GM20431 (cell line): ENCODE data around the gene SEBOX.

Experiments used
- in situ Hi-C: fragments of 300-500 bp; cut with MseI, MboI; formaldehyde crosslinking; loops from one replicate; pipeline ENCODE4 v1.15.0; 2020; ENCODE audit warnings: low sequenced_read_pairs; ENCODE audit not compliant: unreplicated experiment

SEBOX gene

GRCh38 chr17:28394337-28395116, 29.5 kb upstream of the SEBOX start:
- in situ Hi-C loops = no loop called here

- in situ Hi-C loops = no loop called here
These were observed 27.5 kb upstream of the SEBOX start for GRCh38 chr17:28392491-28392890.

GRCh38 chr17:28391401-28391800, 26.4 kb upstream of the SEBOX start:
- in situ Hi-C loops = no loop called here

- in situ Hi-C loops = no loop called here
These were observed 26.0 kb upstream of the SEBOX start for GRCh38 chr17:28390984-28391383.

GRCh38 chr17:28390563-28390962, 25.6 kb upstream of the SEBOX start:
- in situ Hi-C loops = no loop called here

- in situ Hi-C loops = no loop called here
These were observed 25.1 kb upstream of the SEBOX start for GRCh38 chr17:28390141-28390540.

- in situ Hi-C loops = no loop called here
These were observed 23.1 kb upstream of the SEBOX start for GRCh38 chr17:28388106-28388505.

- in situ Hi-C loops = no loop called here
These were observed 21.4 kb upstream of the SEBOX start for GRCh38 chr17:28386391-28386790.

- in situ Hi-C loops = no loop called here
These were observed 20.4 kb upstream of the SEBOX start for GRCh38 chr17:28385406-28385805.

- in situ Hi-C loops = no loop called here
These were observed 20.0 kb upstream of the SEBOX start for GRCh38 chr17:28385037-28385400.

GRCh38 chr17:28384281-28385036, 19.5 kb upstream of the SEBOX start:
- in situ Hi-C loops = no loop called here

GRCh38 chr17:28381141-28381825, 16.3 kb upstream of the SEBOX start:
- in situ Hi-C loops = no loop called here

GRCh38 chr17:28379814-28380801, 15.1 kb upstream of the SEBOX start:
- in situ Hi-C loops = no loop called here

GRCh38 chr17:28372945-28373274, 7.9 kb upstream of the SEBOX start:
- in situ Hi-C loops = no loop called here

- in situ Hi-C loops = no loop called here
These were observed 7.4 kb upstream of the SEBOX start for GRCh38 chr17:28372203-28372944.

GRCh38 chr17:28371245-28372202, 6.5 kb upstream of the SEBOX start, which contains the start of gene SARM1:
Gene SARM1 (plus strand): TSS chr17:28371694. CDS start chr17:28372033, 339 bp downstream.
- in situ Hi-C loops = no loop called here

- in situ Hi-C loops = no loop called here
These were observed 5.7 kb upstream of the SEBOX start for GRCh38 chr17:28370744-28371103.

- in situ Hi-C loops = no loop called here
These were observed 5.2 kb upstream of the SEBOX start, which contains the start of gene VTN for GRCh38 chr17:28370035-28370743. Gene VTN (minus strand): TSS chr17:28370307. CDS start chr17:28370203, 104 bp downstream.
